ENCODE data around the gene ATP9B. TPM values are rescaled to one million over a fixed set of nuclear protein-coding genes. Genes with fewer than 3 reads are reported as not detected.

The ATP9B gene
- polyA plus RNA-seq, 1 of the 3 experiments (the other 2 are of a cell fraction), result 11.2 TPM

DNA sequence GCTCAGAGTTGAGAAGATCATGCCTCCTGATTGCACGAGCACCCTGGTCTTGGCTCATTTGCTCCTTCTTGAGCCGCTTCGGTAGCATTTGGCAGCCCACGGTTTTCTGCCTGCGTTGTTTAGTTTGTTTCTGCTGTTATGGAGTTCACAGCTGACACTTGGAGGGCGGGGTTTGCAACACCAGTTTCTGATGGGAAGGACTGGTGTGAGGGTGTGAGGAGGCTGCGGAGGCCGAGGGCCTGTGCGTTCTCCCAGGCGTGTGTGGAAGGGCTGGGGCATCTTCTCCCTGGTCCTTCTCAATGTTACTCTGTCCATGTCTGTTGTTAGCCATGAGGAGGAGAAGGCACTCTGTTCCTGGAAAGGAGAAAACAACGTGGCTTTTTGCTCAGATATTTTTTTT, 349.4 kb downstream of the ATP9B start (continued):
- TF ChIP-seq RXRA (IDR thresholded peaks at IDR 0.05; ENCODE audit: borderline replicate concordance, low read depth), result no peak
- TF ChIP-seq MXI1 (IDR thresholded peaks at IDR 0.05; ENCODE audit: low read depth, low read length), result no peak

DNA sequence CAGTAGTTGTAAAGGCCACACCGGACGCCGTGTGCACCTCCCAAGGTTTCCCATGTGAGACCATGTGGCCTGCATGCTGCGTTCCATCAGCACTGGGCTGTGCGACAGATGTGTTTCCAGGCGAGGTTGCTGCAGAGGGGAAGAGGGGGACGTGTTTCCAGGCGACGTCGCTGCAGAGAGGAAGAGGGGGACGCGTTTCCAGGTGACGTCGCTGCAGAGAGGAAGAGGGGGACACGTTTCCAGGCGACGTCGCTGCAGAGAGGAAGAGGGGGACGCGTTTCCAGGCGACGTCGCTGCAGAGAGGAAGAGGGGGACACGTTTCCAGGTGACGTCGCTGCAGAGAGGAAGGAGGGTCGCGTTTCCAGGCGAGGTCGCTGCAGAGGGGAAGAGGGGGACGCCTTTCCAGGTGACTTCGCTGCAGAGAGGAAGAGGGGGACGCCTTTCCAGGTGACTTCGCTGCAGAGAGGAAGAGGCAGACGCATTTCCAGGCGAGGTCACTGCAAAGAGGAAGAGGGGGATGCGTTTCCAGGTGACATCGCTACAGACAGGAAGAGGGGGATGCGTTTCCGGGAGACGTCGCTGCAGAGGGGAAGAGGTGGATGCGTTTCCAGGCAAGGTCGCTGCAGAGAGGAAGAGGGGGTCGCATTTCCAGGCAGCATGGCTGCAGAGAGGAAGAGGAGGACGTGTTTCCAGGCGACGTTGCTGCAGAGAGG, 351.0 kb downstream of the ATP9B start:
- H3K9ac ChIP-seq, result no peak overlapping the region
- H2AFZ ChIP-seq (ENCODE audit: low read depth), result no peak overlapping the region
- 14% methylated on average over 40 of the region's 48 CpGs for WGBS (ENCODE audit: low lambda C conversion rate)
- H3K4me2 ChIP-seq, result no peak overlapping the region
- TF ChIP-seq MXI1 (IDR thresholded peaks at IDR 0.05; ENCODE audit: low read depth, low read length) (no peak), TAF1 (IDR thresholded peaks at IDR 0.05; ENCODE audit: borderline replicate concordance, low read depth, low read length) (no peak), ELF1 (IDR thresholded peaks at IDR 0.05) (no peak), GABPA (IDR thresholded peaks at IDR 0.05; ENCODE audit: low read depth) (no peak), RCOR1 (IDR thresholded peaks at IDR 0.05; ENCODE audit: low read length) (no peak), TEAD4 (IDR thresholded peaks at IDR 0.05; ENCODE audit: borderline replicate concordance, insufficient read depth) (no peak)
- TF ChIP-seq, protein P1, sequence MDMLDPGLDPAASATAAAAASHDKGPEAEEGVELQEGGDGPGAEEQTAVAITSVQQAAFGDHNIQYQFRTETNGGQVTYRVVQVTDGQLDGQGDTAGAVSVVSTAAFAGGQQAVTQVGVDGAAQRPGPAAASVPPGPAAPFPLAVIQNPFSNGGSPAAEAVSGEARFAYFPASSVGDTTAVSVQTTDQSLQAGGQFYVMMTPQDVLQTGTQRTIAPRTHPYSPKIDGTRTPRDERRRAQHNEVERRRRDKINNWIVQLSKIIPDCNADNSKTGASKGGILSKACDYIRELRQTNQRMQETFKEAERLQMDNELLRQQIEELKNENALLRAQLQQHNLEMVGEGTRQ (IDR thresholded peaks at IDR 0.05; ENCODE audit: borderline replicate concordance, low read depth, low read length), result no peak
- TF ChIP-seq, protein P2, sequence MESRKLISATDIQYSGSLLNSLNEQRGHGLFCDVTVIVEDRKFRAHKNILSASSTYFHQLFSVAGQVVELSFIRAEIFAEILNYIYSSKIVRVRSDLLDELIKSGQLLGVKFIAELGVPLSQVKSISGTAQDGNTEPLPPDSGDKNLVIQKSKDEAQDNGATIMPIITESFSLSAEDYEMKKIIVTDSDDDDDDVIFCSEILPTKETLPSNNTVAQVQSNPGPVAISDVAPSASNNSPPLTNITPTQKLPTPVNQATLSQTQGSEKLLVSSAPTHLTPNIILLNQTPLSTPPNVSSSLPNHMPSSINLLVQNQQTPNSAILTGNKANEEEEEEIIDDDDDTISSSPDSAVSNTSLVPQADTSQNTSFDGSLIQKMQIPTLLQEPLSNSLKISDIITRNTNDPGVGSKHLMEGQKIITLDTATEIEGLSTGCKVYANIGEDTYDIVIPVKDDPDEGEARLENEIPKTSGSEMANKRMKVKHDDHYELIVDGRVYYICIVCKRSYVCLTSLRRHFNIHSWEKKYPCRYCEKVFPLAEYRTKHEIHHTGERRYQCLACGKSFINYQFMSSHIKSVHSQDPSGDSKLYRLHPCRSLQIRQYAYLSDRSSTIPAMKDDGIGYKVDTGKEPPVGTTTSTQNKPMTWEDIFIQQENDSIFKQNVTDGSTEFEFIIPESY (IDR thresholded peaks at IDR 0.05; ENCODE audit: borderline replicate concordance, low read depth), result no peak
- TF ChIP-seq, protein P3, sequence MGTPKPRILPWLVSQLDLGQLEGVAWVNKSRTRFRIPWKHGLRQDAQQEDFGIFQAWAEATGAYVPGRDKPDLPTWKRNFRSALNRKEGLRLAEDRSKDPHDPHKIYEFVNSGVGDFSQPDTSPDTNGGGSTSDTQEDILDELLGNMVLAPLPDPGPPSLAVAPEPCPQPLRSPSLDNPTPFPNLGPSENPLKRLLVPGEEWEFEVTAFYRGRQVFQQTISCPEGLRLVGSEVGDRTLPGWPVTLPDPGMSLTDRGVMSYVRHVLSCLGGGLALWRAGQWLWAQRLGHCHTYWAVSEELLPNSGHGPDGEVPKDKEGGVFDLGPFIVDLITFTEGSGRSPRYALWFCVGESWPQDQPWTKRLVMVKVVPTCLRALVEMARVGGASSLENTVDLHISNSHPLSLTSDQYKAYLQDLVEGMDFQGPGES (IDR thresholded peaks at IDR 0.05; ENCODE audit: low read depth, low read length), result no peak
- no peaks in the 10 kb centered on the region for H3K9me3 ChIP-seq
- H3K36me3 ChIP-seq (replicated peaks in 1 of 2; ENCODE audit: control insufficient read depth in 1 of 2, insufficient read depth in 2 of 2, low read length in 1 of 2), result no peaks in the 10 kb centered on the region
- no peak overlapping the region for H3K27ac ChIP-seq (ENCODE audit: low read depth in 2 of 2, low read length in 1 of 2)
- no peaks in the 10 kb centered on the region for H3K79me2 ChIP-seq (ENCODE audit: insufficient read depth)
- H3K9me2 ChIP-seq, result no peaks in the 10 kb centered on the region
- peaks cover 86% of the 10 kb centered on the region for H3K27me3 ChIP-seq (ENCODE audit: insufficient read depth)
- no peak for DNase-seq
- H4K20me1 ChIP-seq (ENCODE audit: insufficient read depth), result no peaks in the 10 kb centered on the region
- H3F3A ChIP-seq (replicated peaks; ENCODE audit: insufficient read depth), result peaks cover 3% of the 10 kb centered on the region
- POLR2A ChIA-PET, result no interaction called here
- no peak overlapping the region for H3K4me3 ChIP-seq (ENCODE audit: low read depth in 2 of 2, low read length in 1 of 2)
- no peaks in the 10 kb centered on the region for H3K4me1 ChIP-seq (ENCODE audit: control insufficient read depth in 1 of 2, insufficient read depth in 2 of 2, low read depth in 1 of 2, low read length in 1 of 2)
- CTCF ChIA-PET, result interaction anchor here (1.2 kb wide), 1 partner anchor 19 kb away, joined by 3 read pairs; no protein-coding TSS in a partner anchor
